GM18502 (cell line): ENCODE data around the gene SSBP4.

Experiments used
- ATAC-seq: cut with Tn5 transposase; IDR thresholded peaks from one replicate; pipeline ENCODE4 v1.9.1; 2021; ENCODE audit warnings: mild to moderate bottlenecking; ENCODE audit not compliant: unreplicated experiment, poor library complexity

The SSBP4 gene

DNA sequence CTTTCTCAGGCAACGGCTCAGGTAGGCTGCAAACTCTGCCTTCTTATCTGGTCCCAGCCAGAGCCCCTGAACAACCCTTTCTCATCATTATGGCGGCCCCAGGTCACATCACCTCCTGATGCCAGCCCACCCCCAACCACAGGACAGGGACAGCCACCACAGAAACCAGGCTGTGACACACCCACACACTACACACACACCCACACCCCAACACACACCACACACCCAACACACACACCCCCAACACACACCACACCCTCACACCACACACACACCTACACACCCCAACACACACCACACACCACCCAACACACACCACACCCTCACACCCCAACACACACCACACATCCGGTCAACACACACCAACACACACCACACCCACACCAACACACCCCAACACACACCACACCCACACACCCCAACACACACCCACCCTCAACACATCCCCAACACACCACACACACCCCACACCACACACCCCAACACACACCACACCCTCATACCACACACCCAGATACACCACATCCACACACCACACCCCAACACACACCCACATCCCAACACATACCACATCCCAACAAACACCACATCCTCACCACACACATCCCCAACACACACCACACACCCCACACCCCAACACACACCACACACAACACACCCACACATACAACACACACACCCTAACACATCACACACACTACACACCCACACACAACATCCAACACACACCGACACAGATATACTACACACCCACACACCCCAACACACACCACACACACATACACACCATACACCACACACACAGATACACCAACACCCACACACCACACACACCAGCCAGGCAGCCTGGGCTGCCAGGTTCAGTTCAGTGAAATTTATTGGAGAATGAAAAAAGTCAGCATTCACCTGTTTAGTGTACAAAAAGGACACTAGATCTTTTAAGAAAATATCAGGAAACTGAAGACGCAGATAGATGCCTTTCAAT is 22.9 kb downstream of the SSBP4 start:
- no peak for ATAC-seq

- ATAC-seq: no peak
These were observed 23.7 kb downstream of the SSBP4 start for GRCh38 chr19:18442941-18443340.

- no peak for ATAC-seq
These were observed 24.2 kb downstream of the SSBP4 start for GRCh38 chr19:18443406-18443805.

DNA sequence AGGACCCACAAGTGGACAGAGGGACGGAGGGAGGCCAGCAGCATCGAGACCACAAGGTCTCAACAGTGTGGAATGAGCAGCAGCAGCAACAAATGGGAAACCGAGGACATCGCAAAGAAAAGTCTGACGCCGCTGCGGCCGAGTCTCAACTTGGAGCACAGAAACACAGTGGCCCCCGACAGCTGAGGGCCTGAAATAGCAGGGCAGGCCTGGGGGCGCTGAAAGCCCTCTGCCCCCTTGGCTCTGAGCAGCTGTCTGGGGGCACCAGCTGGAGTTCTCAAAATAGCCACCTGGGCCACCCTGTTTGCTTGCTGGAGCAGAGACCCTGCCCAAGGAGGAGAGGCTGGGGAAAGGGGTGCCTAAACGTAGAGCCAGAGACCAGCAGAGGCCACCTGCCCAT is 24.6 kb downstream of the SSBP4 start:
- no peak for ATAC-seq

DNA sequence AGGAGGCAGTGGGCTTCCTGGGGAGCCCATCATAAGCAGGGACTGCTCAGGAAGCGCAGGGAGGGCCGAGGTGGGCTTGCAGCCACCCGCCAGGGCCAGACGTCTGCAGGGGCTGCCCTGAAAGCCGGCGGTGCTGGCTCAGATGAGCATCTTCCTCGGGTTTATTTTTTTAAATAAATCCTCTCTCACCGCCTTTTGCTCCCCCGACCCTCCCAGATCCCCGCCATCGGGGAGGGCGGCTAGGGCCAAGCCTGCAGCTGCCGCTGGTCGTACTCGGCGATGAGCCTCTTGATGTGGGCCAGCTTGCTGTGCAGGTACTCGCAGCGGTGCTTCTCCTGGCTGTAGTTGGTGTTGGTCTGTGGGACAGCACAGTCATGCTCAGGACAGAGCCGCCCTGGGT is 25.3 kb downstream of the SSBP4 start:
- no peak for ATAC-seq

DNA sequence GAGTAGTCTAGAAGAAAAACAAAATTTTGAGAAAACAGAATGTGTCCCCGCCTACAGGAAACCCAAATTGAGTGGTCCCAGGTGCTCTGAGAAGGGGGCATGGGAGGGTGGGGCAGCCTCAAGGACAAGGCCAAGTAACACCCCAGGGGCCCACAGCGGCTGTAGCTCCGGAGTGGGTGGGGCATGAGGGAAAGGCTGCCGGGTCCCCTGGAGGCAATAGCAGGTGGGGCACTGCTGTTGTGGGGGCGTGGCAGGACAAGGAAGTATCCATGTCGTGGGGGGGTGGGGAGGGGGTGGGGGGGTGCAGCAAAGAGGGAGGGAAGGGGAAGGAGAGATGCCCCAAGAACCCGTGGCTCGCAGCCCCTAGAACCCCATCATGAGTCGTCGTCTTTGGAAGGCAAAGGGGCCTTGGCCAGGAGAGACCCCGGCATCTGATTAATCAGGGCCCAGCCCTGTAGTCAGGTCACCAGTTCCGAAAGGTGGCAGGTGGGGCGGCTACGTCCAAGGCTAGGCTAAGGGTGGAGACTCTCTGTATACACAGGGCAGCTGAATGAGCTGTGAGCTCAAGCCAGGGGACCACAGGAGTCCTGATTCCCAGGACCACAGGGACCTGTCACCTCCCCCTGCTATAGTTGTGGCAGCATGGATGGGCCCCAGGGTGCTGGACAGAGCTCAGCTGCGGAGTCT is 26.2 kb downstream of the SSBP4 start:
- ATAC-seq: no peak

DNA sequence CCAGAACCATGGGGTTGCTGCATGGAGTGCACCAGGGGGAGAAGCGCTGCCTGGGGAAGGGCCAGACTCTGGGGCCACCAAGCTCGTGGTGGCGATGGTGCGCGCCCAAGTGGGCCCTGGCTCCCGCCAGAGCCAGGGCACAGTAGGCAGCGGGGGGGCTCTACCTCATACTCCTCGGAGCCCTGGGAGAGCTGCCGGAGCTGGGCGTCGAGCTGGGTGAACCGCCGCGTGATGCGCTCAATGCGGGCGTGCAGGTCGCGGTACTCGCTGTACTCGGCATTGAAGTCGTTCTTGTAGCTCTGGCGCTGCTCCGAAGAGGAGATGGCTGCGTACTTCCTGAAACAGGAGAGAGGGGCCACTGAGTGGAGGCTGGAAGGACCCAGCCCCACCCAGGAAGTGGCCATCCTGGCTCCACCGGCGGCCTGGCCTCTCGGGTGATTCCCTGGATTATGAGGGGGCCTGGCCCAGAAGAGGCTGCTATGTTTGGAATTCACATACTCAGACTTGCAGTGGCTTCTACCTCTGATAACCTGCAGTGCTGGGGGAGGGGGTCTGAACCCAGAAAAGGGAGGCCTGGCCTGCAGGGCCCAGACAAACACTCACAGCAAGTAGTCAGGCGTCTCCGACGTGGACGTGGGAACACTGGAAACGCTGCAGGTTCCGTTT is 27.1 kb downstream of the SSBP4 start:
- ATAC-seq: no peak

- no peak for ATAC-seq
These were observed 27.7 kb downstream of the SSBP4 start for GRCh38 chr19:18446811-18447359.

GRCh38 chr19:18449552-18449951 is 30.4 kb downstream of the SSBP4 start:
- no peak for ATAC-seq

DNA sequence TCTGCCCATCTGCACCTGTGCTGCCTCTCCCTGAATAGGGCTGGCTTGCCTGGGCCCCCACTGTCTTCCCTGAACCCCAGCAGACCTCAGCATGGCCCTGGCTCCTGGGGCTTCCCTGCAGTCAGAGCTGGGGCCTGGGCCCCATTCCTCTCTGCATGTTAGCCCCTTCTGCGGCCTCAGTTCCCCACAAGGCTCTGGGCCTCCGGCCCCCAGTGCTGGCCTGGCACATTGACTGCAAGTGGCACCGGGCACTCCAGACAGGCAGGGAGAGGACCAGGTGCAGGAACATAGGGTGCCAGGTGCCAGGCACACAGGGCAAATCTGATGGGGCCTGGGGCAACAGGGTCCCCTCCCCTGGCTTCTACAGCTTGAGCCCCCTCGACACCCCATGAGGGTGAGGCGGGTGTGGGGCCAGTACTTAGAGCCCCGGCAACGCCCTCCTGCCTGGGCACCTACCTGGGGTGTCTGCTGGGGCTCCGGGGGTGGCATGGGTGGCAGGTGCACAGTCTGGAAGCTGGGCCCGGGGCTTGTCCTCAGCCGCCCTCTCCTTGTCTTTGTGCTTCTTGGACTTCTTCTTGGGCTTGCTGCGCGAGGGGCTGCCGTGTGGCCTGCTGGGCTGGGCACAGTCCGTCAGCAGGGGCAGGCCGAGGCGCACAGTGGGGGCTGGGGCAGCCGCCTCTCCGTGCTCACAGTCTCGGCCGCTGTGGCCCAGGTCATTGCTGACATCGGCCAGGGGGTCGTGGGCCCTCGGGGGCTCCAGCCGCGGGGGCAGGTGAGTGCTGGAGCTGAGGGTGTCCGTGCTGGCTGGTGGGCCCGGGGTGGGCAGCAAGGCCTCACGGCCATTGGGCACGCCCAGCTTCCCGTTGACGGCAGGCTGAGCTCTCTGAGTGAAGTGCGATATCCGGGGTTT is 31.1 kb downstream of the SSBP4 start:
- ATAC-seq: no peak

GRCh38 chr19:18450931-18451836 is 32.0 kb downstream of the SSBP4 start:
- no peak for ATAC-seq

DNA sequence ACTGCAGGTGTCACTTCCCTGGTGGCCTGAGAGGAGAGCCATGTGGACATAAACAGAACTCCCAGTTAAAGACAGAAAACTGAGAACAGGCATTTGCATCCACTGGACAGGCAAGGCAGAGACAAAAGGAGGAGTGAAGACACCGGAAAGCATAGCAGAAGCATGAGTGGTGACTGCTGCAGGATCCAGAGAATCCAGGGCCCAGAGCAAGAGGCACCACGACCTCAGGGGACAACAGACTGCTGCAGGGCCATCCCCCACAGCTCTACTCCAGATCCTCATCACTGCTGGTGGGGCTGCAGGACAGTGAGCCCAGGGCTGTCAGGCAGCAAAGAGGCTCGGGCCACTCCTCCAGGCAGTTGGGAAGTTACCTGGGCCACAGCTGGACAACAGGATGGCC is 33.2 kb downstream of the SSBP4 start:
- no peak for ATAC-seq

DNA sequence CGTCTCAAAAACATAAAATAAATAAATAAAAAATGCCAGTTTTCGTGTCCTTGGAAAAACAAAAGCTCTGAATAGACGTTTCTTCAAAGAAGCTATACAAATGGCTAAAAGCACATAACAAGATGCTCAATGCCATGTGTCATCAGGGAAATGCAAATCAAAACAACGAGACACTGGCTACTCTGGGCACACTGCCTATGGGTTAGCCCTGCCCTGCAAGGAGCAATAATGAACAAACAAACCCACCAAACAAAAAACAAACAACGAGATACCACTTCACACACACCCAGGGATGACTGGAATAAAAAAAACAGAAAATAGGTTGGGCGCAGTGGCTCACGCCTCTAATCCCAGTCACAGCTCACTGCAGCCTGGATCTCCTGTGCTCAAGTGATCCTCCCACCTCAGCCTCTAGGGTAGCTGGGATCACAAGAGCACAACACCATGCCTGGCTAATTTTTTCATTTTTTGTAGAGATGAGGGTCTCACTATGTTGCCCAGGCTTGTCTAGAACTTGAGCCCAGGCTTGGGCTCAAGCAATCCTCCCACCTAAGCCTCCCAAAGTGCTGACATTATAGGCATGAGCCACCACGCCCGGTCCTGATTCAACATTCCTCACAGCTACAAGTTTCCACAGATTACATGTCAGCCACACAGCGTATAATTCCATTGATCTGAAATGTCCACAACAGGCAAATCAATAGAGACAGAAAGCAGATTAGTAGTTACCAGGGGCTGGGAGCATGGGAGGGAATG is 34.2 kb downstream of the SSBP4 start:
- no peak for ATAC-seq

DNA sequence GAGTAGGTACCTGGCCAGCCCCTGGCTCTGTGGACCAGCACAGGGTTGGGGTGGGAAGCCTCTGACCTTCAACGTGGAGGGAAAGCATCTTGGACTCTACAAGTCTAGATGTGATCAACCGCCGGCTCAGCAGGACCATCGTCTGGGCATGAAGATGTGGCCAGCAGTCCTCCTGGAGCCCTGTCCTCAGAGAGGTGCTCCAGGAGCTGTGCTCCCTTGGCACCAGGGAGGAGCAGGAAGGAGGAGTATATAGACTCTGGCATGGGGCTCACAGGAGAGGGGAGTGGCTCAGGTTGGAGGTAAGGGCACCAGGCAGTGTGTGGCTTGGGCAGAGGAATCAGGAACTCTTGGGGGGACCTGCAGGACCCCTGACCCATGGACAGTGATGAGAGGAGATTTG is 37.1 kb downstream of the SSBP4 start:
- no peak for ATAC-seq

GRCh38 chr19:18456974-18457373 is 37.8 kb downstream of the SSBP4 start:
- no peak for ATAC-seq

DNA sequence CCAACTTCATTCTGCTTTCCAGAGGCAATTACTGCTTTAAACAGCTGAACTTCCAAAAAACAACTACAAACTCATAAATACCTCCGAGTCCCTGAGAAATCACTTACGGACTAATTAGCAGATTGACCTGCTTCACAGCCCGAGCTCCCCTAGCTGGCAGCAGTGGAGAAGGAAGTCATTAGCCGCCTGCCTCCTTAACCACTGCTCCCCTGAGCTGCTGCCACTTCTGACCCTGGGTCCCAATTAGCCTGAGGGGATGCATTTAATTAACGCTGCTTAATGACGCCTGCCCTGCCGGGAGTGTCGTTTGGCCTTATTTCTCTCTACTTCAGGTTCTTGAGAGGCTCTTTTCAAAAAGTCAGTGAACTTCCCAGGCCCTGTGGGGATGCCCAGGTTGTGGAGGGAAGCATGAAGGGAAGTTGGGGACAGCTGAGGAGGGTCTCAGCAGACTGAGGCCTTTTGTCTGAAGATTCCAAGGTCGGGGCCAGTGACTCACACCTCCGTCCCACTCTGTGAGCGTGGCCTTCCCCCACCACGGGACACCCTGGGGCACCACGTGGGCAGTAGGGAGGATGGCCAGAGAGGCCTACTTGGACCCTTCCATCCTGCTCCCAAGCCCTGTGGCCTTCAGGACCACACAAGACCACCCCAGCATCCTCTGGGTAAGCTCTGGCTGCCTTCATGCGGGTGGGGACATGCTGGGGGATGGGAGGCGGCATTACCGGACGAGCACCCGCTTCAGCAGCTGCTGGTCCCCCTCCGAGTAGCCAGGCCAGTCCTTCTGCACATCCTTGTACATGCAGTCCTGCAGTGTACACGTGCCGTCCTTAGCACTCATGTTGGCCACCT is 38.5 kb downstream of the SSBP4 start:
- ATAC-seq: no peak

DNA sequence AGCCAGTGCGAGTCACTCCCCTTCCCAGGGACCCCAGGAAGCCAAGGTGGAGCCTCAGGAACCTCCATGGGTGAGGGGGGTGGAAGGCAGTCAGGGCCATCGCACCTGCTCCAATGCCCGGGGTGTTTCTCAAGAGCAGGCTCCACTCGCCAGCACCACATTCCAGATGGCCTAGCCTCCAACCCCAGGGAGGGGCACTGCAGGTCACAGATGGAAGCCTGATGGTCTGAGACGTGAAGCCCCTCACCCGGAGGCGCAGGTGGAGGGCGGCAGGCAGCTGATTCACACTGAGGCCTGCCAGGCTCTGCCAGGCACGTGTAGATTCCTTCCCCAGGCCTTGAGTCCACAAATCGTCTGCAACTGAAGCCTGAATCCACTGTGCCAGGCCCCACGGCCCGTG is 41.7 kb downstream of the SSBP4 start:
- no peak for ATAC-seq
